Epidermal melanocyte (primary cell): Measurements from ENCODE around the gene AEN.

Experiments used
- DNase-seq: peaks from one replicate; pipeline ENCODE4 v3.0.0; 2011; ENCODE audit warnings: low spot score; ENCODE audit not compliant: insufficient read length

Gene AEN

DNA sequence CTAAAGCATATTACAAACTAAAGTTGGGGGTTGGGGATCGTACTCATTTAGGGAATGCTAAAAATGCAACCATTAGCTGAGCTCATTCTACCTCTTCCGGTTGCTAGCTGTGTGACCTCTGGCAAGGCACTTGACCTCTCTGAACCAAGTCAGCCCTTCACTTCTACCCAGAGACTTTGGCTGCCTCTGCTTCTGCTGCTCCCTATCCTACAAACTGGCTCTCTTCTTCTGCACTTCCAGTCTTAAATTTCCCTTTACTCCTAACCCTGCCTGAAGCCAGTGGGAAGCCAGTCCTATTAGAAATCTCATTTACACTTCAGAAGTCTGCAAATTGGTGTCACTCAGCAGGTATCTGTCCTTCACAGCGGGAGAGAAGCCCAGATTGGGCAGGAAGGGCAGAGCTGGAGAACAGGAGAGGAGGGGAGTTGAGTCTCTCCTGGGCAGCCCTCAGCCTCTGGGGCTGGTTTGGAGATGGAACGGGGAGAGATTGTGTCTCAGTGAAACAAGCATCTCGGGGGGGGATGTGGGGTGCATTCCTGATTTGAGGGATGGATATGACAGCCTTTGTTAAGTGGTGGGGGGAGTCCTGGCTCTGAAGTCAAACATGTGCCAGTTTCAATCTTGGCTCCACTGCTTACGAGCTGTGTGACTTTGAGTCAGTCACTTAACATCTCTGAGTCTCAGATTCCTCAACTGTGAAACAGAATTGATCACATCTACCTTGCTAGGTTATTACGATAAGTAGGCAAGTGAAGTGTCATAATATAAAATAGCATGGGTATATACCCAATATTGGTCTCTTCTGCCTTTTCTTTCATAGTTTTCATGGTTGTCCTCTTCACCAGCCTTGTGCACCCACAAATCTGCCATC lies 7.8 kb upstream of the AEN start:
- no peak for DNase-seq

- DNase-seq, result no peak
Measured at GRCh38 chr15:88615303-88616107, 5.6 kb upstream of the AEN start.

DNA sequence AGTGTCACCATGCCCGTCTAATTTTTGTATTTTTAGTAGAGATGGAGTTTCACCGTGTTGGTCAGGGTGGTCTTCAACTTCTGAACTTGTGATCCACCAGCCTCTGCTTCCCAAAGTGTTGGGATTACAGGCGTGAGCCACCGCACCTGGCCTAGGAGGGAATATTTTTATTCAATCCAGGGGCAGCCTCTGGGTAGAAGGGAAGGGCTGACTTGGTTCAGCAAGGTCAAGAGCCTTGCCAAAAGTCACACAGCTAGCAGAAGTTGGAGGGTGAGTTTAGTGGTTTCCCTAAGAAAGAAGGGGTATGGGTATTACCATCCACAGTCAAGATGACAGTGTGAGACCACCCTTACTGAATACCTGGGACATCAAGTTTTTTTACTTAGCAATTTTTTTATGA lies 4.9 kb upstream of the AEN start:
- DNase-seq, result no peak

- DNase-seq, result no peak
Measured at GRCh38 chr15:88617031-88617722, 4.0 kb upstream of the AEN start.

DNA sequence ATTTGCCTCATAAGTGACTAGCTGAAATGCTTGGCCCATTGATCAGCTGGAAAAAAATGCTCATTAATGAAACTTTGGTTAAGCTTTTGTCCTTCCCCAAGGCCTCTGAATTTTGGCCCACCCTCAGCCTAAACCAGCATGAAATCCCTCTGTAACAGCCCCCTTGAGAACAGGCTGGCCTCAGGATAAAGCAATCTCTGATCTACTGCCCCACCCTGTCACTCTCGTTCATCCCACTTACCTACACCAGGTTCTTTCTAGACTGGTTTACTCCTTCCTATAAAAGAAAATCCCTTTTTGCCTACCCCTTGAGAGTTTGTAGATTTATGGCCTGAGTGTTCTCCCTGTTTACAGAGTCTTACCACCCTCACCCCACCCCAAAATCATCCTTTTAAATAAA lies 3.4 kb upstream of the AEN start:
- DNase-seq, result no peak

DNA sequence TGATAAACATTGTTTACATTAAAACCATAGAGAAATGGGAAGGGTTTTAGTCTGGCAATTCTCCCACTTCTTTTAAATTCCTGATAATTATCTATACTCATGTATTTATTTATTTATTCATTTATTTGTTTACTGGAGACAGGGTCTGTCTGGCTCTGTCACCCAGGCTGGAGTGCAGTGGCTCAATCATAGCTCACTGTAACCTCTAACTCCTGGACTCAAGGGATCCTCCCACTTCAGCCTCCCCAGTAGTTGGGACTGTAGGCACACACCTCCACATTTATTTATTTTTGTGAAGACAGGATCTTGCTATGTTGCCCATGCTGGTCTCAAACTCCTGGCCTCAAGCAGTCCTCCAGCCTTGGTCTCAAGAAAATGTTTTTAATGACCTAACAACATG lies 2.5 kb upstream of the AEN start:
- DNase-seq, result no peak

DNA sequence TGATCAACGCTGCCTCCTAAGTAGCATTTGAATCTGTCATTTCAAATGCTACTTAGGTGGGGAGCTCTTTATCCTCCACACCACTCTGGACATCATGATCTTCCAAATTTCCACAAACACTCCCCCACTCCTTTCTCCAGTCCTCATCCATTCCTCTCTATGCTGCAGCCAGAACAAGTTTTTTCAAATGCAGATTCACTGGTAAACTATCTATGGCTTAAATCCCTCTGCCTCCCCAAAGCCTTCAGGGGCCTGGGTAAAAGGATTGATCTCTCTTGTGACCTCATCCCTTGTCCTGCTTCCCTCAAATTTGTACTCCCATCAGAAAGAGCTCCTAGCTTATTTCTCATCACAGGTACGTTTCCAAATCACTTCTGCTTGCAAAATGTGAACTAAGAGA lies 1.3 kb upstream of the AEN start:
- DNase-seq, result no peak

DNA sequence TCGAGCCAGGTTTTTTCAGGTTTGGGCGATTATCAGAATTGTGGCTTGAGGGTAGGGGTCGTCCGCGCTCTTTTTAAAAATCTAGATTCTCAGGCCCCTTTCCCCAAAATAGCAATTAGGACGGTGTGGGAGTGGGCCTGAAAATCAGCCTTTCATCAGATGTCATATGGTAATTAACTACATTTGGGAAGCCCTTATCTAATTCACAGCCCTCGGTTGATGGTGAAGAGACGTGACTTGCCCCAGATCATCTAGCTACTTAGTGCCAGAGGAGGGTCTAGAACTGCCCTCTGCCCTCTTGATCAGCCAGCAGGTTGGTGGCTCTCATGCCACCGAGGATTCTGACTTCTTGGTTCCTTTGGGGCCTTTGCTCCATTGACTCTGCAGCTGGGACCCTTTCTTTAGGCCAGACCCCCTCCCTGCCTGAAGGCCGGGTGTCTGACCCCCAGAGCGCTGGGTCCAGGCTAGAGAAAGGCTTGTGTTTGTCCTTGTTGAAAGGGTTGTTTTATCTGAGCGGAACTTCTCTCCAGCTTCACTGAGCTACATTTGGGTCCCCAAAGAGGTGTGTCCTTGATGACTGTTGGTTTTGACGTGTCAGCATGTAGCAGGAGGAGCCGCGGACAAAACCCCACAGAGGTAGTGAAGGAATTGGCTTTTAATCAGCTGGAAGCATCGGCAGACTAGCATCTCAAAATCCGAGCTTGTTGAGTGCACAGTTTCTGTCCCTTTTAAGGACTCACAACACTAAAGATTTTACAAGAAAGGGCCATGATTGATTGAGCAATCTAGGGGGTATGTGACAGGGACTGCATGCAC lies 857 bp downstream of the AEN start:
- DNase-seq, result no peak

DNA sequence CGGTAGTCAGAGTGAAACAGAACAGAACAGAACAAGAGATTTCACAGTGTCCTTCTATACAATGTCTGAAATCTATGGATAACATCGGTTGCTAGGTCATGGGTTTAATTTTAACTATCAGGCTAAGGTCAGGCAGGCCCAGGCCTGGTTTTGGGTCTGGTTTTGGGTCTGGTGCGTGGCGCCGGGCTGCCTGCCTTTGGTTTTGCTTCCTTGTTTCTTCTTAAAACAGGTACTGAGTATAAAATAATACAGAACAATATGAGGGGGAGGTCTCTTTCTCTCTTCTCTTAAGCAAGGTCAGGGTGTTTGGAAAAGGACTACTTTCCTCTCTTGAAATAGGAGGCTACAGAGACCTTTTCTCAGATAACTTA lies 1.4 kb downstream of the AEN start:
- no peak for DNase-seq

- no peak for DNase-seq
Measured at GRCh38 chr15:88623061-88623460, 1.9 kb downstream of the AEN start.

- no peak for DNase-seq
Measured at GRCh38 chr15:88623632-88624031, 2.5 kb downstream of the AEN start.

- DNase-seq, result no peak
Measured at GRCh38 chr15:88624156-88624970, 3.2 kb downstream of the AEN start.

GRCh38 chr15:88624971-88625490 lies 3.9 kb downstream of the AEN start:
- DNase-seq, result no peak

DNA sequence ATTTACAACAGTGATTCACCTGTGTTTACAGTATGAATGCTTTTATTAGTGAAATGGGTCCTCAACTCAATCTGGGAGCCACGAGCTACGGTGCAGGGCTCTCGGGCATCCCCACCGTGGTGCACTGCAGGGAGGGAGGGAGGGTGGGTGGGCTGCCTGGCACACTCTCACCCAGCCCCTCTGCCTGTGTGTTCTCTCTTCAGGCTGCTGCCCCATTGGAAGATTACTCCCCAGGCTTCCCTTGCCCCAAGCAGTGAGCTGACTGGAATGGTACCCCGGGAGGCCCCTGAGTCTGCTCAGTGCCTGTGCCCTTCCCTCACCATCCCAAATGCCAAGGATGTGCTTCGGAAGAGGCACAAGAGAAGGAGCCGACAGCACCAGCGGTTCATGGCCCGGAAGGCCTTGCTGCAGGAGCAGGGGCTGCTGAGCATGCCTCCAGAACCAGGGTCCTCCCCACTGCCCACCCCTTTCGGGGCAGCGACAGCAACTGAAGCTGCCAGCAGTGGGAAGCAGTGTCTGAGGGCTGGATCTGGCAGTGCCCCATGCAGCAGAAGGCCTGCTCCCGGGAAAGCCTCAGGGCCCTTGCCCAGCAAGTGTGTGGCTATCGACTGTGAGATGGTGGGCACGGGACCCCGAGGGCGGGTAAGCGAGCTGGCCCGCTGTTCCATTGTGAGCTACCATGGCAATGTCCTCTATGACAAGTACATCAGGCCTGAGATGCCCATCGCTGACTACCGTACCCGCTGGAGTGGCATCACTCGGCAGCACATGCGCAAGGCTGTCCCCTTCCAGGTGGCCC lies 5.0 kb downstream of the AEN start:
- DNase-seq, result no peak

- DNase-seq, result no peak
Measured at GRCh38 chr15:88627463-88627862, 6.3 kb downstream of the AEN start.

DNA sequence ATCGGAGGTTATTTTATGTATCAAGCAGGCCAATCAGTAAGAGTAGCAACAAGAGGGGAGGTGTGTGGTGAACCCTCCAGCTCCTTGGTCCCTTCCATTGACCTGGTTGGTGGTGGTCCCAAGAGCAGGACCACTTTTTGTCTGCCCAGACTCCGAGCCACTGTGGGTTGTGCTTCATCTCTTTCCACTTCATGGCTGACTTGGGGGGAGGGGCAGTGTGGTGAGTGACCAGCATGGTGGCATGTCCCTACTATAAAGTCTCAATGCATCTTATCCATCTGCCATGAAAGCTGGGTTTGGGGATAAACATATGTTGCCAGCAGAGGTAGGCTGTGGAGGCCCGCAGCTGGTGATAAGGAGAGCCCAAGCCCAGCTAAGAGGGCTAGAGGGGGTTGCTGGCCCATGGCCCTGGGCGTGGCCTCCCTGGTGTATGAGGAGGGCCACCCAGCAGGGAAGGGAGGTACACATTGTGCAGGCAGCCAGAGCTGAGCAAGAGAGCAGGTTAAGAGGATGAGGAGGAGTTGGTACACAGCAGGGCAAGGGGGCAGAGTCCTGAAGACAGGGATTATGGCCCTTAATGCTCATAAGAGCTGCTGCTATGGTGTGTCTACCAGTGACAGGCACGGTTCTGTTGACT lies 7.0 kb downstream of the AEN start:
- no peak for DNase-seq

DNA sequence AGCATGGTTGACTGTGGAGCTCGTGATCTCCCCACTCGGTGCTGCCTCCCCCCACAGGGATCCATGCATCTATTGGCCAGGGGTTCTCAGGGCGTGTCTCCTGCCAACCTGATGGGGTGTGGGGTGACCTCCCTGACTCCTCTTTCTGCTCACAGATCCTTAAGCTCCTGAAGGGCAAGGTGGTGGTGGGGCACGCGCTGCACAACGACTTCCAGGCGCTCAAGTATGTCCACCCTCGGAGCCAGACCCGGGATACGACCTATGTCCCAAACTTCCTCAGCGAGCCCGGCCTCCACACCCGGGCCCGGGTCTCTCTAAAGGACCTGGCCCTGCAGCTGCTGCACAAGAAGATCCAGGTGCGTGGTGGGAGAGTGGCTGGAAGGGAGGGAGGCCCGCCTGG lies 7.9 kb downstream of the AEN start:
- DNase-seq, result no peak

DNA sequence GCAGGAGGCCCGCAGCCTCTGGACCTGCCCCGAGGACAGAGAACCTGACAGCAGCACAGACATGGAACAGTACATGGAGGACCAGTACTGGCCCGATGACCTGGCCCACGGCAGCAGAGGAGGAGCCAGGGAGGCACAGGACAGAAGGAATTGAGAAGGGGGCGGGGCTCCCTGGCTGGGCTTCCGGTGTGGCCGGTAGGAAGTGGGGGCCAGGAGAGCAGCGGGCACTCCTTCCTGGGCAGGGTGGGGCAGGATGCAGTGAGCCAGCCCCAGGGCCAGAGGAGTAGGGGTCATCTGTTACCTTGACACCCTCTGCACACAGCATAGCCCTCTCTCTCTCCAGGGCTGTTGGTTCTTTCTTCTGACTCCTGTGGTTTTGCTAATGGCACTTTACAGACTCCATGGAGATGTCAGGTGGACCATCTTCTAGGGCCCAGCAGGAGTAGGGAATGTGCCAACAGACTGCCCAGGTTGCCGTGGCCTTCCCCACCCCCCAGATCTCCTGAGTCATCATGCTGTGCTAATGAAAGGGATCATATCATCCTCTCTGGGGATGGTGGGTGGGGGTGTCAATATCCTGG lies 9.1 kb downstream of the AEN start:
- DNase-seq, result no peak
